Uterus (tissue), 2 donors: Measurements from ENCODE around the gene GTPBP2.

Experiments
- POLR2A ChIP-seq, 2 donors: fragments of 450-650 bp; IDR thresholded peaks; one replicate each; pipeline ENCODE4 v1.6.1; 2016; ENCODE audit warnings: antibody characterized with exemption in 2 of 2, mild to moderate bottlenecking in 1 of 2, moderate library complexity in 1 of 2
- TF ChIP-seq, protein P1 (sequence below), 4 experiments: fragments of 200-600 bp in 2 of 4; fragments of 450-650 bp in 2 of 4; sonication (generic) in 2 of 4; IDR thresholded peaks; one replicate each; pipeline ENCODE4 v1.5.1; 2016 to 2019; ENCODE audit warnings: antibody characterized with exemption in 4 of 4, mild to moderate bottlenecking in 2 of 4, moderate library complexity in 1 of 4

DNA sequence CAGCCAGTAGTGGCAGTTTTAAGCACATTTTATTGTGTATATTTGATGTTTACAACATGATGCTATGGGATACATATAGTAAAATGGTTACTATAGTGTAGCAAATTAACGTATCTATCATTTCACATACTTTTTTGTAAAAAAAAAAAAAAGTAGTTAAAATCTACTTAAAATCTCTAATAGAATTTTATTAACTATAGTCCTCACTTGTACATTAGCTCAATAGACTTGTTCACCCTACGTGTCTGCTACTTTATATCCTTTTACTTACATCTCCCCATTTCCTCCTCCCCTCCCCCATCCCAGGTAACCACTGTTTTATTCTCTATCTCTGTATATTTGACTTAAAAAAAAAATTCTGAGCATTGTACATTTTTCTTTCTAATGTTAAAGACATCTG is 23.0 kb downstream of the GTPBP2 start:
- TF ChIP-seq, protein P1, sequence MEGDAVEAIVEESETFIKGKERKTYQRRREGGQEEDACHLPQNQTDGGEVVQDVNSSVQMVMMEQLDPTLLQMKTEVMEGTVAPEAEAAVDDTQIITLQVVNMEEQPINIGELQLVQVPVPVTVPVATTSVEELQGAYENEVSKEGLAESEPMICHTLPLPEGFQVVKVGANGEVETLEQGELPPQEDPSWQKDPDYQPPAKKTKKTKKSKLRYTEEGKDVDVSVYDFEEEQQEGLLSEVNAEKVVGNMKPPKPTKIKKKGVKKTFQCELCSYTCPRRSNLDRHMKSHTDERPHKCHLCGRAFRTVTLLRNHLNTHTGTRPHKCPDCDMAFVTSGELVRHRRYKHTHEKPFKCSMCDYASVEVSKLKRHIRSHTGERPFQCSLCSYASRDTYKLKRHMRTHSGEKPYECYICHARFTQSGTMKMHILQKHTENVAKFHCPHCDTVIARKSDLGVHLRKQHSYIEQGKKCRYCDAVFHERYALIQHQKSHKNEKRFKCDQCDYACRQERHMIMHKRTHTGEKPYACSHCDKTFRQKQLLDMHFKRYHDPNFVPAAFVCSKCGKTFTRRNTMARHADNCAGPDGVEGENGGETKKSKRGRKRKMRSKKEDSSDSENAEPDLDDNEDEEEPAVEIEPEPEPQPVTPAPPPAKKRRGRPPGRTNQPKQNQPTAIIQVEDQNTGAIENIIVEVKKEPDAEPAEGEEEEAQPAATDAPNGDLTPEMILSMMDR (IDR thresholded peaks at IDR 0.05), result no peak
- TF ChIP-seq POLR2A (IDR thresholded peaks at IDR 0.05), result no peak
